Adipocyte (in vitro differentiated cells): ENCODE measurements around the gene FBXW7.
A peak's percentile ranks its signal among the peaks of the same experiment; 100 is the strongest.

Experiments
- DNase-seq: peaks from one replicate; pipeline ENCODE4 v3.0.0-alpha.2; 2015; ENCODE audit warnings: low read depth
- H3K27me3 ChIP-seq: replicated peaks from 2 replicates; pipeline ENCODE4 v1.7.0; 2013; ENCODE audit warnings: mild to moderate bottlenecking, low read length, moderate library complexity; ENCODE audit not compliant: control insufficient read depth, insufficient read depth
- H3K36me3 ChIP-seq: 2 replicates; pipeline ENCODE4 v1.7.0; 2013; ENCODE audit warnings: low read length, mild to moderate bottlenecking, moderate library complexity; ENCODE audit not compliant: control insufficient read depth, insufficient read depth, severe bottlenecking
- H3K4me1 ChIP-seq: 2 replicates; pipeline ENCODE4 v1.7.0; 2013; ENCODE audit warnings: mild to moderate bottlenecking, low read length, moderate library complexity; ENCODE audit not compliant: control insufficient read depth, insufficient read depth
- H3K4me3 ChIP-seq: 2 replicates; pipeline ENCODE4 v1.7.0; 2013; ENCODE audit warnings: mild to moderate bottlenecking, low read length, moderate library complexity
- H3K9ac ChIP-seq: 2 replicates; pipeline ENCODE4 v1.7.0; 2013; ENCODE audit warnings: mild to moderate bottlenecking, low read length, moderate library complexity
- H3K9me3 ChIP-seq: 2 replicates; pipeline ENCODE4 v1.7.0; 2013; ENCODE audit warnings: mild to moderate bottlenecking, low read length, moderate library complexity; ENCODE audit not compliant: control insufficient read depth

The FBXW7 gene

DNA sequence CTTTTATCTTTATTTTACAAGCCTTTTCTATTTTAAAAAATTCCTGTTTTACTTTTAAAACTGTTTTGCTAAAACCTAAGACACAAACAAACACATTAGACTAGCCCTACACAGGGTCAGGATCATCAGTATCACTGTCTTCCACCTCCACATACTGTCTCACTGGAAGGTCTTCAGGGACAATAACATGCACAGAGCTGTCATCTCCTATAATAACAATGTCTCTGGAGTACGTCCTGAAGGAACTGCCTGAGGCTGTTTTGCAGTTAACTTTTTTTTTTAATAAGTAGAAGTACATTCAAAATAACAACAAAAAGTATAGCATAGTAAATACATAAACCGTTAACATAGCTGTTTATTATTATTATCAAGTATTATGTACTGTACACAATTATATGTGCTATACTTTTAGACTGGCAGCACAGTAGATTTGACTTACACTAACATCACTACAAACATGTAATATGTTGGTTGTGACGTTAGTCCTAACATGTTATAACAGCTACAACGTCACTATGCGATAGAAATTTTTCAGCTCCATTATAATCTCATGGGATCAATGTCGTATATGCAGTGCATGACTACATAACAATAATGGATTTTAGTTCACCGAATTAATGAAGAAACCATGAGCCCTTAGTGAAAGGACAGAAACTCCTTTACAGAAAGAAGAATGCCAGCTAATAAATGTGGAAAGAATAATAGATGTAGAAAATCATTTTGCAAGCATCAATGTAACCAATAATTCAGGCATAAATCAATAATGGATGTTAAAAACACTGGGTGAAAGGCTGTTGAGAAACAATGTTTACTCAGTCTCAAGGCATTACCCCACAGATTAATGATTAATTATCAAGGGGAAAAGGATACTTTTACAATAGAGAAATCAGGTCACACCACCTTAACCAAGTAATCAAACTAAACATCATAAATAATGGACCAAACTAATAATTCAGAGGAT, 49.2 kb downstream of the FBXW7 start:
- Histone ChIP-seq H3K4me1 (peaks cover 8% of the 10 kb centered on the region), H3K9me3 (no peaks in the 10 kb centered on the region), H3K4me3 (no peak overlapping the region), H3K36me3 (no peaks in the 10 kb centered on the region), H3K9ac (no peak overlapping the region), H3K27me3 (no peaks in the 10 kb centered on the region)
- no peak for DNase-seq

GRCh38 chr4:152485726-152486276, 50.1 kb downstream of the FBXW7 start:
- Histone ChIP-seq H3K36me3 (no peaks in the 10 kb centered on the region), H3K9ac (no peak overlapping the region), H3K4me1 (peaks cover 8% of the 10 kb centered on the region), H3K9me3 (peaks cover 5% of the 10 kb centered on the region), H3K27me3 (no peaks in the 10 kb centered on the region), H3K4me3 (no peak overlapping the region)
- DNase-seq: peak; percentile 70

DNA sequence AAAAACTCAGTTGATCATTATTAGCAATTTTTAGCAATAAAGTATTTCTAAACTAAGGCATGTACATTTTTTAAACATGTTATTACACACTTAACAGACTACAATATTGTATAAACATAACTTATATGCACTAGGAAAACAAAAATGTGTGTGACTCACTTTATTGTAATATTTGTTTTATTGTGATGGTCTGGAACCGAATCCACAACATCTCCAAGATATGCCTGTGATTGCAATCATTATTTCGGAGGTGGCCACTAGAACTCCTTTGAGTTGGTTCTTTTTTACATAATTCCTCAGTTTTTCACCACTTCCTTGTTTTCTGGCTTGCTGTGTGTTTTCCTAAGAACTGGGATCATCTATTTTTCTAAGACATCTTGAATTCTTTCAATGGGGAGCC, 53.7 kb downstream of the FBXW7 start:
- Histone ChIP-seq H3K4me1 (peaks cover 11% of the 10 kb centered on the region), H3K27me3 (no peaks in the 10 kb centered on the region), H3K4me3 (no peak overlapping the region), H3K9me3 (peaks cover 5% of the 10 kb centered on the region), H3K9ac (no peak overlapping the region), H3K36me3 (no peaks in the 10 kb centered on the region)
- no peak for DNase-seq

DNA sequence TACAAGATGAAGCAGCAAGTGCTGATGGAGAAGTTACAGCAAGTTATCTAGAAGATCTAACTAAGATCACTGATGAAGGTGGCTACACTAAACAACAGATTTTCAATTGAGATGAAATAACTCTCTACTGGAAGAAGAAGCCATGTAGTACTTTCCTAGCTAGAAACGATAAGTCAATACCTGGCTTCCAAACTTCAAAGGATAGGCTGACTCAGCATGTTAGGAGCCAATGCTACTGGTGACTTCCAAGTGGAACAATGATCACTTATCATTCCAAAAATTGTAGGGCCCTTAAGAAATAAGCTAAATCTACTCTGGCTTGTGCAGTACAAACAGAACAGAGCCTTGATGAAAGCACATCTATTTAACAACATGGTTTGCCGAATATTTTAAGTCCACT, 55.0 kb downstream of the FBXW7 start:
- no peak for DNase-seq
- H3K9me3 ChIP-seq: peaks cover 5% of the 10 kb centered on the region
- H3K4me3 ChIP-seq: no peak overlapping the region
- no peaks in the 10 kb centered on the region for H3K36me3 ChIP-seq
- H3K4me1 ChIP-seq: peaks cover 3% of the 10 kb centered on the region
- no peaks in the 10 kb centered on the region for H3K27me3 ChIP-seq
- no peak overlapping the region for H3K9ac ChIP-seq

DNA sequence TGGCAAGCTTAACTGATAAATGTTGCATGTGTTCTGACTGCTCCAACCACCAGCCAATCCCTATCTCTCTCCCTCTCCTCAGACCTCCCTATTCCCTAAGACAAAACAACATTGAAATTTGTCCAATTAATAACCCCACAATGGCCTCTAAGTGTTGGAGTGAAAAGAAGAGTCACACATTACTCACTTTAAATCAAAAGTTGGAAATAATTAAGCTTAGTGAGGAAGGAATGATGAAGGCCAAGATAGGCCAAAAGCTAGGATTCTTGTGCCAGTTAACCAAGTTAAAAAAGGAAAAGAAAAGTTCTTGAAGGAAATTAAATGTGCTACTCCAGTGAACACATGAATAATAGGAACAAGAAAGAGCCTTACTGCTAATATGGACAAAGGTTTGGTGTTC, 55.6 kb downstream of the FBXW7 start:
- peaks cover 3% of the 10 kb centered on the region for H3K4me1 ChIP-seq
- H3K4me3 ChIP-seq: no peak overlapping the region
- H3K27me3 ChIP-seq: no peaks in the 10 kb centered on the region
- no peak overlapping the region for H3K9ac ChIP-seq
- no peak for DNase-seq
- no peaks in the 10 kb centered on the region for H3K36me3 ChIP-seq
- H3K9me3 ChIP-seq: peaks cover 5% of the 10 kb centered on the region

- H3K27me3 ChIP-seq: no peaks in the 10 kb centered on the region
- H3K4me1 ChIP-seq: peaks cover 3% of the 10 kb centered on the region
- H3K9ac ChIP-seq: no peak overlapping the region
- H3K36me3 ChIP-seq: no peaks in the 10 kb centered on the region
- no peak overlapping the region for H3K4me3 ChIP-seq
- no peak for DNase-seq
- peaks cover 5% of the 10 kb centered on the region for H3K9me3 ChIP-seq
Measured at GRCh38 chr4:152479428-152480026, 56.4 kb downstream of the FBXW7 start.

GRCh38 chr4:152478461-152479237, 57.2 kb downstream of the FBXW7 start:
- peaks cover 5% of the 10 kb centered on the region for H3K9me3 ChIP-seq
- peaks cover 3% of the 10 kb centered on the region for H3K4me1 ChIP-seq
- H3K4me3 ChIP-seq: no peak overlapping the region
- no peak for DNase-seq
- no peak overlapping the region for H3K9ac ChIP-seq
- no peaks in the 10 kb centered on the region for H3K27me3 ChIP-seq
- H3K36me3 ChIP-seq: no peaks in the 10 kb centered on the region

- Histone ChIP-seq H3K4me1 (peaks cover 3% of the 10 kb centered on the region), H3K36me3 (no peaks in the 10 kb centered on the region), H3K27me3 (no peaks in the 10 kb centered on the region), H3K4me3 (no peak overlapping the region), H3K9ac (no peak overlapping the region), H3K9me3 (peaks cover 5% of the 10 kb centered on the region)
- no peak for DNase-seq
Measured at GRCh38 chr4:152476796-152477195, 59.1 kb downstream of the FBXW7 start.

DNA sequence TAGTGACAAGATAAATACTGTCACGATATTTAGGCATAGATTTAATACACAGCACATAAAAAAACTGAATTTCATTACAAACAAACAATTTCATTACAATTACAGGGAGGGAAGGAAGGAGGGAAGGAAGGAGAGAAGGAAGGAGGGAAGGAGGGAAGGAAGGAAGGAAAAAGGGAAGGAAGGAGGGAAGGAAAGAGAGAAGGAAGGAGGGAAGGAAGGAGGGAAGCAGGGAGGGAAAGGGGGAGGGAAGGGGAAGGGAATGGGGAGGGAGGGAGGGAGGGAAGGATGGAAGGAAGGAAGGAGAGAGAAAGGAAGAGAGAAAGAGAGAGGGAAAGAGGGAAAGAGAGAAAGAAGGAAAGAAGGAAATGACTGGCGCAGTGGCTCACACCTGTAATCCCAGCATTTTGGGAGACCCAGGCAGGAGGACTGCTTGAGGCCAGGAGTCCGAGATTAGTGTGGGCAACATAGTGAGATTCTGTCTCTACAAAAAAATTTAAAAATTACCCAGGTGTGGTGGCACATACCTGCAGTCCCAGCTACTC, 64.6 kb downstream of the FBXW7 start:
- Histone ChIP-seq H3K36me3 (no peaks in the 10 kb centered on the region), H3K9me3 (peaks cover 8% of the 10 kb centered on the region), H3K4me3 (no peak overlapping the region), H3K27me3 (no peaks in the 10 kb centered on the region), H3K9ac (no peak overlapping the region), H3K4me1 (no peaks in the 10 kb centered on the region)
- DNase-seq: no peak

DNA sequence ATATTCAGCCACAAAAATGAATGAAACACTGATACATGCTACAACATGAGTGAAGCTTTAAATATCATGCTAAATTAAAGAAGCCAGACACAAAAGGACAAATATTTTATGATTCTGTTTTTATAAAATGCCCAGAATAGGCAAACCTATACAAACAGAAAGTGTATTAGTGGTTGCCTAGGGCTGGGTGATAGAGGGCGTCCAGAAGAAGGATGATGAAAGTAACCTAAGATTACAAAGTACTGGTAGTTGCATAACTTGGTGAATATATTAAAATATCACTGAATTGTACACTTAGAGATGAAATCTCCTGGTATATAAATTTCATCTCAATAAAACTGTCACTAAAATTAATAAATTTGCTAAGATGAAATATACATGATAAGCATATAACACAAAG, 67.5 kb downstream of the FBXW7 start:
- no peaks in the 10 kb centered on the region for H3K4me1 ChIP-seq
- H3K9ac ChIP-seq: no peak overlapping the region
- H3K9me3 ChIP-seq: peaks cover 8% of the 10 kb centered on the region
- no peaks in the 10 kb centered on the region for H3K36me3 ChIP-seq
- no peak for DNase-seq
- no peak overlapping the region for H3K4me3 ChIP-seq
- H3K27me3 ChIP-seq: no peaks in the 10 kb centered on the region

GRCh38 chr4:152467101-152467500, 68.8 kb downstream of the FBXW7 start:
- Histone ChIP-seq H3K9me3 (peaks cover 8% of the 10 kb centered on the region), H3K36me3 (no peaks in the 10 kb centered on the region), H3K9ac (no peak overlapping the region), H3K4me1 (no peaks in the 10 kb centered on the region), H3K4me3 (no peak overlapping the region), H3K27me3 (no peaks in the 10 kb centered on the region)
- no peak for DNase-seq
